BLaER1 (cell line): ENCODE data around the gene PAX1.

ENCODE experiments used
- H3K27ac ChIP-seq: shearing (Covaris generic); formaldehyde crosslinking; 2 replicates; pipeline ENCODE4 v1.8.1; 2022
- H3K27me3 ChIP-seq: shearing (Covaris generic); formaldehyde crosslinking; 2 replicates; pipeline ENCODE4 v1.8.1; 2022
- H3K36me3 ChIP-seq: shearing (Covaris generic); formaldehyde crosslinking; 2 replicates; pipeline ENCODE4 v1.8.1; 2022
- H3K4me1 ChIP-seq: shearing (Covaris generic); formaldehyde crosslinking; 2 replicates; pipeline ENCODE4 v1.8.1; 2022
- H3K4me2 ChIP-seq: shearing (Covaris generic); formaldehyde crosslinking; 2 replicates; pipeline ENCODE4 v1.8.1; 2022
- H3K4me3 ChIP-seq: shearing (Covaris generic); formaldehyde crosslinking; 2 replicates; pipeline ENCODE4 v1.8.1; 2022
- H3K9ac ChIP-seq: shearing (Covaris generic); formaldehyde crosslinking; 2 replicates; pipeline ENCODE4 v1.8.1; 2022
- H3K9me3 ChIP-seq: shearing (Covaris generic); formaldehyde crosslinking; 2 replicates; pipeline ENCODE4 v1.8.1; 2022
- H4K20me1 ChIP-seq: shearing (Covaris generic); formaldehyde crosslinking; 2 replicates; pipeline ENCODE4 v1.8.1; 2022
- Cebpa-rat ChIP-seq: shearing (Covaris generic); IDR thresholded peaks from 2 replicates; pipeline ENCODE4 v1.8.1; 2022

The PAX1 gene

DNA sequence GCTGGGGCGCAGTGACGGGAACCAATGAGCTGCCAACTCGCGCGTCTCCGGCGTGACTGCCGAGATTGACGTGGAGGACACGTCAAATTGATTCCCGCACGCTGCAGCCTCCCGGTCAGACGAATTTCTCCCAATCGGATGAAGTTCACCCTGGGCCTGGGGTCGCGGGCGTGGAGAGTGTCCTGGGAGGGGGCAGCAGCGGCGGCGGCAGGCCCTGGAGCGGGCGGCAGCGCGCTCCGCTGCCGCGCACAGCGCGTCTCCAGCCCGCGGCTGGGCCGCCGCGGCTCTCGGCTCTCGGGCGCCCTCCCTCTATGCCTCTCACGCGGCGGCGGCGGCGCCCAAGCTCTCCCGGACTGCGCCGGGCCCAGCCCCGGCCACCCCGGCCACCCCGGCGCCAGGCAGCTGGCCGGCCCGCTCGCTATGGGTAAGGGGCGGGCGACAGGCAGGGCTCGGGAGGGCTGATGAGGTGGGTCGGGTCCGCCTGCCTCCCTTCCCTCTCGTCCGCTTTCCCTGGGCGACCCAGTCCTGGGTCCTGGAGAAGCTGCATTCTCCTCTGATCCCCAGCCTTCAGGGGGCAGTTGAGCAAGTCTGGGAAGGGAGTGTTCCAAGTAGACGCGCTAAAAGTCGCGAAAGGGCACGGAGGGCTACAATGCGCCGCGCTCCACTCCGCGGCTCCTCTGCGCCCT, at the start of gene PAX1:
Gene PAX1, plus strand, starts transcription at position 90 of the 686 bp plus-strand sequence. Its CDS starts 49 bp downstream, at position 139.
- no peak for TF ChIP-seq Cebpa-rat
- Histone ChIP-seq H3K27ac (no peak within 1 kb of the TSS), H3K4me1 (no peaks in the 10 kb centered on the region), H3K4me2 (no peak within 1 kb of the TSS), H4K20me1 (no peaks in the 10 kb centered on the region; the same call in 1 of the 2 replicates), H3K9me3 (peaks cover 85% of the 10 kb centered on the region), H3K27me3 (peaks cover 75% of the 10 kb centered on the region), H3K9ac (no peak within 1 kb of the TSS), H3K36me3 (no peaks in the 10 kb centered on the region), H3K4me3 (no peak within 1 kb of the TSS)

DNA sequence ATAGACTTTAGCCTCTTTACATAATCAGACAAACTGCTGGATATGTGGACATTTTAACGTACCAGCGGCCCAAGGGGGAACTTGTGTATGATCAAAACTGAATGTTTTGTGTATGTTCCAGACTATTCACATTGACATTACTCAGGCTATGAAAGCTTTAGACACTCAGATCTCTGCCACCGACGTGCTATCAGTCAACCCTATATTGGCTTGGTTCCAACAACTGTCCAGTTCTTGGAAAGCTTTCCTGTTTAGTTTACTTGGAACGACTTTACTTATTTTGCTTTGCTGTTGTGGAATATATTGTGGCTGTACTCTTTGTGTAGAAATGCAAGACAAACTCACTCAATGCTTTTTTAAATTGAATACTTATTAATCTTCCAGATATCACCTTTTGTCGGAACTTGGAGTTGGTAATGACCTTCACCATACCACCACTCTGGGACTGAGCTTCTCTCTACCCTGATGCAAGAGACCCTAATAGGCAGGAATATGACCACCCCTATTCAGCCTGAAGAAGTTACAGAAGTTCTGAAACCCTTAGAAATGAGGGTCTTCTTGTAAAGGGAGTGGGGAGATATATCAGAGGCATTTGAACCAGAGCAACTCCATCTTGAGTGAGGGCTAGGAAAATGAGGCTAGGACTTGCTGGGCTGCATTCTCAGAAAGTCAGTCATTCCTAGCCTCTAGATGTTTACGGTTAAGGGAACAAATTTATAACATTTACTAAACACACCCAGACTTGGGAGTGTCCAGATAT, 49.0 kb upstream of the PAX1 start:
- H3K27me3 ChIP-seq = no peaks in the 10 kb centered on the region
- no peak overlapping the region for H3K4me2 ChIP-seq
- H3K27ac ChIP-seq = no peak overlapping the region
- H3K9me3 ChIP-seq = no peaks in the 10 kb centered on the region
- H3K36me3 ChIP-seq = no peaks in the 10 kb centered on the region
- H3K9ac ChIP-seq = no peak overlapping the region
- no peaks in the 10 kb centered on the region for H3K4me1 ChIP-seq
- no peak for TF ChIP-seq Cebpa-rat
- no peaks in the 10 kb centered on the region for H4K20me1 ChIP-seq
- no peak overlapping the region for H3K4me3 ChIP-seq

DNA sequence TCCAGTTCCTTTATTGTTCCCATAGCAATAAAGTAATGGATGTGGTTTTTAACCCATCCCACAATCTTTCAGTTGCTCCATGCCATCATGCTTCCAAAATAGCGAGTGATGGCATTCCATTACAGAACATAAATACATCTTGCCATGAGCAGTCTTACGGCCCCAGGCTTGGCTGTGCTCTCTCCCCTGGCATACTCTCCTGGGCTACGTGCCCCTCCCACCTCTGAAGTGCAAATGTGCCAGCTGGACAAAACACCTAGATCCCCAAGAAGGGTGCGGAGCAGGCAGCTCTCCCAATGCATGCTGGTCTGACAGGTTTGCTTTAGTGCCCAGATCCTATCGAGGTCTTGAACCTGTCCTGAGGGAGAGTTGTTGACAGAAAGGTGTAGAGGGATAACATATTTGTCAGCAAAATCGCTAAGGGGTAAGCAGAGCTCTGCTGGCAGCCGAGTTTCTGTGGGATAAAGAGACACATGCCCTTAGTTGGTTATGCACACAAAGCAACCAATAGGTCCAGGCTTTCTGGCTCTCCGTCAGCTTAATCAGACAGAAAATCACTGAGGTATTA, 43.9 kb upstream of the PAX1 start:
- no peak for TF ChIP-seq Cebpa-rat
- no peaks in the 10 kb centered on the region for H3K36me3 ChIP-seq
- no peaks in the 10 kb centered on the region for H3K4me1 ChIP-seq
- no peaks in the 10 kb centered on the region for H4K20me1 ChIP-seq
- H3K4me2 ChIP-seq = no peak overlapping the region
- no peak overlapping the region for H3K9ac ChIP-seq
- no peaks in the 10 kb centered on the region for H3K27me3 ChIP-seq
- no peaks in the 10 kb centered on the region for H3K9me3 ChIP-seq
- H3K27ac ChIP-seq = no peak overlapping the region
- H3K4me3 ChIP-seq = no peak overlapping the region

DNA sequence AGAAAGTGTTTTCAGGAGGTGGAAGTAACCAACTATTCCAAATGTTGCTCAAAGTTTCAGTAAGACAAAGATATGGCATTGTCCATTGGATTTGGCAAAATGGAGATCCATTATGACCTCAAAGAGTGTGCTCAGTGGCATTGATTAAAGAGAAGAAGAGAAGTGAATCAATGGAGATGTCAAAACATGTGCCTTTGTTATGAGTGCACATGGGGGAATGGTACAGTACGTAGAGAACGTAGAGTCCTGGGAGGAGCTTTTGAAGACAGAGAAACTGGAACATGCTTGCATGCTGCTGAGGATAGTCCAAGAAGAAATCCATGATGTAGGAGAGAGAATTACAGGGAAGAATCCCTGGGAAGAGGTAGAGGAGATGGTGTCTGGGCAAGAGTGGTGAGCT, 42.0 kb upstream of the PAX1 start:
- Histone ChIP-seq H3K9me3 (no peaks in the 10 kb centered on the region), H3K27me3 (no peaks in the 10 kb centered on the region), H3K4me1 (no peaks in the 10 kb centered on the region), H3K36me3 (no peaks in the 10 kb centered on the region), H3K9ac (no peak overlapping the region), H3K4me3 (no peak overlapping the region), H3K4me2 (no peak overlapping the region), H4K20me1 (no peaks in the 10 kb centered on the region), H3K27ac (no peak overlapping the region)
- TF ChIP-seq Cebpa-rat = no peak

DNA sequence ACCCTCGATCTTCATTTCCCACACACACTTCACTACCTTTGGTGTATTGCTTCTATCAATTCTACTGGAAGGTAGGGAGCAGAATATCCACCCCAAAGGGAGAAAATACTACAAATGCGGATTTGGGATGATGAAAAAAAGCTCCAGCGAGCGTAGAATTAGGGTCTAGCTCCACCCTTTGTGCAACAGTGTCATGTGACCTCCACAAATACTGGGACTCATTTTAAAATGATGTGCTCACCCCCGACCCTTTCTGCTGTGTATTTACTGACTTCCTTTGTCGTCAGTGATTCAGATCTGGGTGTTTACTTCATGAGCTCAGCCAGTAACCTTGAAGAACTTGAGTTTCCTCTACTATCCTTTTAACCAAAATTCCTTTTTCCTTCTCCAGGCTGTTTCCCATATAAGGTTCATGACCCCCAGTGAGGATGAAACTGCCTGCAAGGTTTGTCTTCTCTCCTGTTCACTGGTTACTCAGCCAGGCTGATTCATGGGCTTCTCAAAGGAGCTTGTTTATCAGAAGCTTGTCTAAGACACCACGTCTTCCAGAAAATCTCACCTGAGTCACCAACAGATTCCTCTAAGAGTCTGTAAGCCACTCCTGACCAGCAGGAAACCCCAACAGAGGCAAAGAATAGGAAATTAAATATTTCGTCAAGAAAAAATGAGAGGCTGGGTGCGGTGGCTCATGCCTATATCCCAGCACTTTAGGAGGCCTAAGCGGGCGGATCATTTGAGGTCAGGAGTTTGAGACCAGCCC, 39.6 kb upstream of the PAX1 start:
- H4K20me1 ChIP-seq = no peaks in the 10 kb centered on the region
- no peaks in the 10 kb centered on the region for H3K36me3 ChIP-seq
- no peak overlapping the region for H3K4me3 ChIP-seq
- H3K4me2 ChIP-seq = no peak overlapping the region
- H3K27ac ChIP-seq = no peak overlapping the region
- H3K4me1 ChIP-seq = no peaks in the 10 kb centered on the region
- no peak overlapping the region for H3K9ac ChIP-seq
- no peaks in the 10 kb centered on the region for H3K9me3 ChIP-seq
- no peak for TF ChIP-seq Cebpa-rat
- H3K27me3 ChIP-seq = no peaks in the 10 kb centered on the region

DNA sequence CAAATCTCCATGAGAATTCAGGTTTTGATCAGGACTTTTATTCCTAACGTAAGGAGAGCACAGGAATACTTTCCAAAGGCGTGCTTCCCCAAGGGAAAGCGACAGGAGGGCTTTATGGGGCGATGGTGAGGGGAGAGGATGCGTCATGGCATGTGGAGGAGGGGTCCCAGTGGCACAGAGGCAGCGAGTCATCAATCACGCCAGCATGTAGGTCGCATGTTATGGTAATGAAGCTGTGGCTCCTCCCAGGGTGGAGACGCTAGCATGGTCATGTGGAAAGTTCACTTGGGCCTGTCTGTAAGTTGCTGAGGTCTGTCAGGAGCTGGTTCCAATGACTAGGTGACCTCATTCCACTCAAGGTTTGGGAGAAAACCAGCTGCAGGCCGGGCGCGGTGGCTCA, 35.3 kb upstream of the PAX1 start:
- TF ChIP-seq Cebpa-rat = no peak
- H3K4me1 ChIP-seq = no peaks in the 10 kb centered on the region
- H3K4me3 ChIP-seq = no peak overlapping the region
- H3K9ac ChIP-seq = no peak overlapping the region
- H3K9me3 ChIP-seq = no peaks in the 10 kb centered on the region
- H3K4me2 ChIP-seq = no peak overlapping the region
- no peaks in the 10 kb centered on the region for H3K36me3 ChIP-seq
- H4K20me1 ChIP-seq = no peaks in the 10 kb centered on the region
- H3K27ac ChIP-seq = no peak overlapping the region
- no peaks in the 10 kb centered on the region for H3K27me3 ChIP-seq

DNA sequence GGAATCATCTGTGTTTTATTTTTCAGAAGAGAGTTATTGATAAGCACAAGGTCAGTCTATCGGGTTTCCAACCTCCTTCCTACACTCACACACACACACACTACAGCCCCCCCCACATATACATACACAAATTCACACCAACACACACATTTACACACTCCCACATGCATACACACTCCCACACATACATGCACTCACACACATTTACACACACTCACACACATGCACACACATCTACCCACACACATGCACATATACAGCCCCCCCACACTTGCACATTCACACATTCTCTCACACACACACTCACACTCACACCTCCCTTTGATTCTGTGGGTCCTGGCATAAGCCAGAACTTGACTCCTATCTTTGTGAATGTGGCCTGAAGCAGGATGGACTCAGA, 34.5 kb upstream of the PAX1 start:
- Histone ChIP-seq H3K9ac (no peak overlapping the region), H3K4me2 (no peak overlapping the region), H3K27ac (no peak overlapping the region)

DNA sequence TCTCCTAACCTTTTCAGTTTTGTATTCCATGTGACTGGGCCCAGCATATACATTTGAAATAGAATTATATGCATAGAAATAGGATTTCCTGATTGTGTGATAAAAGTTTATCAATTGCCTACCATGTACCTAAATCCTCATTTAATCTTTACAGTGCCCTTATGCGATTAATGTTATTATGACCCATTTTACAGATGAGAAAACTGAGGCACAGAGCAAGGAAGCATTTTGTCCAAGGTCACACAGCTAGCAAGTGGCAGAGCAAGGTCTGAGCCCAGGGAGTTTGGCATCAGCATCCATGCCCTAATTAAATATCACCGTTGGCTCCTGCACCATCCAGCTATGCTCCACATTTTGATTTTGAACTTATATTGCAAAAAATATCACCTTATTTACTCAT, 28.2 kb upstream of the PAX1 start:
- H3K4me1 ChIP-seq = no peaks in the 10 kb centered on the region
- no peaks in the 10 kb centered on the region for H4K20me1 ChIP-seq
- no peak overlapping the region for H3K27ac ChIP-seq
- H3K4me3 ChIP-seq = no peak overlapping the region
- no peaks in the 10 kb centered on the region for H3K36me3 ChIP-seq
- H3K9ac ChIP-seq = no peak overlapping the region
- H3K9me3 ChIP-seq = no peaks in the 10 kb centered on the region
- H3K4me2 ChIP-seq = no peak overlapping the region
- no peaks in the 10 kb centered on the region for H3K27me3 ChIP-seq
- TF ChIP-seq Cebpa-rat = no peak

More for the DNA sequence above, 34.5 kb upstream of the PAX1 start:
- no peaks in the 10 kb centered on the region for H4K20me1 ChIP-seq
- no peaks in the 10 kb centered on the region for H3K9me3 ChIP-seq
- no peaks in the 10 kb centered on the region for H3K4me1 ChIP-seq
- no peaks in the 10 kb centered on the region for H3K27me3 ChIP-seq
- no peak overlapping the region for H3K4me3 ChIP-seq
- no peak for TF ChIP-seq Cebpa-rat
- H3K36me3 ChIP-seq = no peaks in the 10 kb centered on the region

DNA sequence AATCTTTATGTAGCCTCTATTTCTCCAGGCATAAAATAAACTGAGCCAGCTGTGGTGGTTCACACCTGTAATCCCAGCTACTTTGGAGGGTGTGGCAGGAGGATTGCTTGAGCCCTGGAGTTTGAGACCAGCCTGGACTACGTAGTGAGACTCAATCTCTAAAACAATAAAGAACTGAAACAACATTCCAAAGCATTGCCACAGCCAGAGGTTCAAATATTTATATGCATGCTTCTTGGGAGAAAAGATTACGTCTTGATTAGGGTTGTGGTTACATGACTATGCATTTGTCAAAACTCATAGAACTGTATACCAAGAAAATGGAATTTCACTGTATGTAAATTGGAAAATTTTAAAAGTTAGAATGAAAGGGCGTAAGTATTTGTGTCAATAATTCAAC, 27.7 kb upstream of the PAX1 start:
- H3K27me3 ChIP-seq = no peaks in the 10 kb centered on the region

More for the DNA sequence above, 27.7 kb upstream of the PAX1 start:
- H3K4me1 ChIP-seq = no peaks in the 10 kb centered on the region
- no peak overlapping the region for H3K9ac ChIP-seq
- TF ChIP-seq Cebpa-rat = no peak
- H3K4me3 ChIP-seq = no peak overlapping the region
- no peak overlapping the region for H3K27ac ChIP-seq
- no peaks in the 10 kb centered on the region for H3K9me3 ChIP-seq
- H3K36me3 ChIP-seq = no peaks in the 10 kb centered on the region
- no peak overlapping the region for H3K4me2 ChIP-seq
- no peaks in the 10 kb centered on the region for H4K20me1 ChIP-seq
